EH (cell line): ENCODE results near the gene SMOC1.

Experiments
- DNase-seq: peaks from one replicate; pipeline ENCODE4 v3.0.0-alpha.2; 2015; ENCODE audit warnings: low read depth

SMOC1 gene

GRCh38 chr14:69863083-69863482 lies 16.1 kb upstream of the SMOC1 start:
- DNase-seq = no peak

DNA sequence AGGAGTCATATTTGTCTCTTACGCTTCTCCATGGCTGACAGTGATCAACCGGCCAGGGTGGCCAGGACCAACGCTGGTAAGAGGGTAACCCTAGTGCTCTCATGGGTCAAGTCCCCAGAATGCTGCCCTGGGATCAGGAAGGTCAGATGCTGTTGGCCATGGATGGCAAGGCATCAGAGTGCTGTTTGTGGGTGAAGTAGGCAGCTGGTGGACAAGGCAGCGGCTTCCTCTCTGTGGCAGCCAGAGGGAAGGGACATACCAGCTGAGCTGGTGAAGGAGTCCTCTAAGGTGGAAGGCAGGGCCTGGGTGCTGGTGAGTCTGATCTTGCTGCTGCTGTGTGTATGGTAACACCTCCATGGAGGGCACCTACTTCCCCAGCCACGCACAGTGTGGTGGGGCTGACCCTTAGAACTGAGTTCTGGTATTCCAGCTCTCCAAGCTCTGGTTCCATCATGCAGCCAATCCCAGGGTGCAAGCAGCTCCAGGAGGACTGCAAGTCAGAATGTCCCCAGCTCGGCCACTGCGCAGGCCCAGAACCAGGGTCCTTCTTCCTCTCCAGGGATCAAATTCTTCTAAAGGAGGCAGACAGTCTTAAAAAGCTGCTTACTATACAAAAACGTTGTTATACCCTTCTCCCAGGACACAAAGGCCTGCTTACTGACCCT lies 13.4 kb upstream of the SMOC1 start:
- no peak for DNase-seq

- no peak for DNase-seq
Observed at GRCh38 chr14:69868363-69868963, 10.8 kb upstream of the SMOC1 start.

GRCh38 chr14:69870613-69871012 lies 8.6 kb upstream of the SMOC1 start:
- no peak for DNase-seq

- peak; percentile 47 for DNase-seq
Observed at GRCh38 chr14:69873877-69874780, 5.1 kb upstream of the SMOC1 start.

GRCh38 chr14:69876221-69876847 lies 2.9 kb upstream of the SMOC1 start:
- no peak for DNase-seq

DNA sequence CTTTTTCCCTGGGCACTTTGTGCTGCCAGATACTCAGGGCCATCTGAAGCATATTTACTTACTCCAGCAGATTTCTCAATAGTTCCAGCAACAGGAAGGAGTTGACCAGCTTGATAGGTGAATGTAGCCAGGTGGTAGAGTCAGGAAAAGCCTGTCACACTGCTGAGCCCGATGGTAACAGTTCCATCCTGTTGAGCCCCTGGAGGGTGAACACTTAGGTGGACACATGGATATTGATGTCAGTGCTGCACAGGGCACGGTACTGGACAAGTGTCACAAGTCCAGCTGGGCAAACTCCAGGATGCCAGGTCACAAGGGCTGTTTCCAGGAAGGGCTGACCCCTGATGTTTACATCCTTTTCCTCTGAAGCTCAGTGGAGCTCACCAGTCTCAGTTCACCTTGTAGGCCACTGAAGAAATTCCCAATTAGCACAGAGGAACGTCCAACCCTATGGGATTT lies 2.3 kb upstream of the SMOC1 start:
- DNase-seq = no peak

DNA sequence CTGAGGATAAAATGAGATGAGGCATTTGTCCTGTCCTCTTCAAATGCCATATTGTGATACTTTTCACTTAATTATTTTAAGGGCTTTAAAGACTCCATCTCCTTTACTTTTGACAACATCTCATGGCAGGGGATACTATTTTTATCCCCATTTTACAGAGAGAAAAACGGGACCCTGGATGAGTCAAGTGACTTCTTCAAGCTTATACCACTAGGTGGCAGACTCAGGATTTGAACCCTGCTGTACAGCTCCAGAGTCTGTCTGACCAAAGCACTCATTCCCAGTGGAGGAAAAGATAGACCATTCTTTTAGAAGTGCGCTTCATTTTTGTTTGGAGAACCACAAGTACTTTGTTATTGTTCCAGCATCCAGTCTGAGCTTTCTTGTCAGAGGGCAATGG lies 1.7 kb upstream of the SMOC1 start:
- DNase-seq = peak; percentile 11

DNA sequence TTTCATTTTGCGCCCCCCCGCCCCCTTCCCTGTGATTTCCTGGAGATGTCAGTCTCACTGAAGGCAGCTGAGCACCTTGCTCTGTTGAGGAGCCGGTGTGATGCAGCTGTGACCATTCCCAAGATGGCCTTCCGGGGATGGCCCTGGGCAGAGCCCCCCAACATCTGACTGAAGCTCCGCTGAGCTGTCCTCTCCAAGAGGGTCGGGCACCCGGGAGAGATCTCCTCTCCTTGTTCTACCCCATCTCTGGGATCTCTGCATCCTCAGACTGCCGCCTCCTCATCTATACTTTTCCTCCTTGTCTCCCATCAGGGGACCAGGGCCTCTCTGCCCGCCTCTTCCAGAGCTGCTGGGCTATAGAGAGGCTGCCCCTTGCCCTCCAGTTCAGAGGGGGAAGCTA lies 965 bp upstream of the SMOC1 start:
- DNase-seq = no peak

- DNase-seq = no peak
Observed at GRCh38 chr14:69880044-69880487, 850 bp downstream of the SMOC1 start.

DNA sequence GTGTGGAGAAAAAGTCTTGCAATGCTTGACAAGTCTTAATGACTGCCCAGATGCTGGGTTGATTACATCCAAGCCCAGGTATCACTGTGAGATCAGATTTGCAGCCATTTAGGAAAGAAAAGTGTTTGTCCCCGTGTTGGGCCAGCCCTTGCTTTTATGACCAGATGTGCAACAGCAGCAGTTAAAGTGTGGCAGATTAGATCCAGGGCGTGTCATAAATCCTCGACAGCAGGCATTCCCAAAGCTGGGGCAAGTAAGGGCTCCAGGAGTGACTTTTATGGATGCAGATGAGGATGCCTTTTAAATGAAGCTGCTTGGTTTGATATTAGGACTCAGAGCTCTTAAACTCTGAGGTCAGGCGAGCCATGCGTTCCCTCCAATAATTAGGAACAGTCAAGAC lies 1.7 kb downstream of the SMOC1 start:
- DNase-seq = no peak

DNA sequence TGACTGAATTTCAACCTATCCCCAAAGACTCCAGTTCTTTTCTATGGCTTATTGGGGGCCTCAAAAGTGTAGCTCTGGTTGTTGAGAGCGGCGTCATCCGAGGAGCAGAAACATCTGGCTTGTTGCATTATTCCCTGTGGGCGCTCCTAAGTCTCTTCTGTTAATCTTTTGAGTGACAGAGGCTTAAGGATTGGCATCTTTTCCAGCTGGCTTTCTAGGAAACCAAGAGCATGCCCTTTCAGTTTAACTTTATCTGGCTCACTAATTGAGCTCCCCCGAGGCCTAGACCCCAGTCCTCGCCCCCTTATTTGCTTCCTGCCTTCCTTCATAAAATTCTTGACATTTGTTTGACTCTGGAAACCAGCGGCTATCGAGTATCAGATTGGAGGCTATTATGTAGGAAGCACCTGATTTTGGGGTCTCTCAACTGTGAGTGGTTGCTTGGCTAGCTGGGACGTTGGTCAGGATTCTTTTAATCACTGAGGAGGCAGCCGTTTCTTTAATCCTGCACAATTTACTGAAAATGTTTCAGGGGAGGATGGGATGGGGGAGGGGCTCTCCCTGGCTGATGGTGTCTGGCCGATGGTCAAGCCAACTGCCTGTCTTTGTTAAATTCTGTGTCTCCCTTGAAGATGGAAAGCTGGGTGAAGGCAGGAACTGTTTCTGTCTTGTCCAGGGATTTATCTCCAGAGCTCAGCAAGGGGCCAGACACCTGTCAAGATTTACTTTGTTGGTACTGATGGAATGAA lies 3.1 kb downstream of the SMOC1 start:
- no peak for DNase-seq

GRCh38 chr14:69882915-69883314 lies 3.7 kb downstream of the SMOC1 start:
- no peak for DNase-seq

- peak; percentile 5 for DNase-seq
Observed at GRCh38 chr14:69886453-69887242, 7.4 kb downstream of the SMOC1 start.

DNA sequence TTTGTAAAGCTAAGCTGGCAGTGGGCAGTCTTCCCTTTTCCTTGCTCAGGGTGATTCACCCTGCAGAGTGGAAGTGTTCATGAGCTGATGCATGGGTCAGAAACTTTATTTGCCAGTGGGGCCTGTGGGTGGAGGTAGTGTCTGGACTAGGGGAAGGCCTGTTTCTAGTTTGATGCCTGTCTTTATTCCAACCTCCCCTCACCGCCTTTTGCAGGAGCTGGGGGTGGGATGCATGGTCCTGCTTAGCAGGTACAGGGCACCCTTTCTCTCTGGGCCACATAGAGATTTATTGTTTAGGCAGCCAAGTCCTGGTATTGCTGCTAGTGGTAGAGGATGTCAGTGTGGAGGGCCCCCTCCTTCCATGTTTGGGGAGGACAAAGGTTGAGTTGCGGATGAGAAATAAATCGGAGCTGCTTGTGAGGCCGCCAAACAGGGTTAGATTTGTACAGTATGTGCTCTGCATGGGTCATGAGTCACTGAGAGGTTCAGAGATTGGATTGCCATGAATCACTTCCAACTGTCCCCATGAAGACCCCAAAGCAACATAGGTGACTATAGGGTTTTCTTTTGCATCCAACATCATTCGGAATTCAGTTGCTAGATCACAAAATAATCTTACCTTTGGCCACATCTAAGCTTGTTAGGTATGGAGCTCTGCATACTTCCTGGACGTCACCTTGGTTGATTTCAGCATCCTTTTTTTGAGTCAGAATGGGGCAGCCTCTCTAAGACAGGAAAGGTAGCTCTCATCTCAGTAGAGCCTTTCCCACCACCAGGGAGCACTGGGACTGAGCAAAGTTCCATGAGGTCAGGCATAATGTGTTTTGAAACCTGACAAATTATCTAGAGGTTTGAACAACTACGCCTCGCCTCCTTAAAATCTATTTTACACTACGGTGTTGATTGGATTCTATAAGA lies 8.8 kb downstream of the SMOC1 start:
- DNase-seq = no peak

- DNase-seq = no peak
Observed at GRCh38 chr14:69891422-69891821, 12.2 kb downstream of the SMOC1 start.

GRCh38 chr14:69895109-69895508 lies 15.9 kb downstream of the SMOC1 start:
- DNase-seq = no peak

DNA sequence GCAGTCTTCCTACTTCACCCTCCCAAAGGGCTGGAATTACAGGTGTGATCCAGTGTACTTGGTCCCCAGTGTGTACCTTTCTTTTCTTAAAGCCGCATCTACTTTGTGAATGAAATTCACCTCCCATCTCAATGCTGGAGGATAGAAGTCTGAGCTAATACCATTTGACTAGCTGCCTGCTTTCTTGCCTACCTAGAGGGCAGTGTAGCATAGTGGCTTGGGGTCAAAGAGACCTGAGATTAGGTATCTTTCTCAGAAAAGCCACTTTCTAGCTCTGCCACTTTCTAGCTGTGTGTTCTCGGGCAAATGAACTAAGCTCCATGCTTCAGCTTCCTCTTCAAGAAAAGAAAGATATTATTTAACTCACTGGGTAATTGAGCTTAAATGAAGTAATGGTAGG lies 16.9 kb downstream of the SMOC1 start:
- no peak for DNase-seq

GRCh38 chr14:69896972-69897371 lies 17.8 kb downstream of the SMOC1 start:
- no peak for DNase-seq

- DNase-seq = no peak
Observed at GRCh38 chr14:69900603-69901002, 21.4 kb downstream of the SMOC1 start.
